Activated T-cell treated with anti-CD3 and anti-CD28 coated beads, Interleukin-2, amount 50 U/mL, for 4 hours (primary cell): ENCODE data around the gene TSC1. TPM values are rescaled to one million over a fixed set of nuclear protein-coding genes. Genes with fewer than 3 reads are reported as not detected.
A peak's percentile ranks its signal among the peaks of the same experiment; 100 is the strongest.
"Not testable (repeated sequence)": the region's sequence is repeated elsewhere in the genome, so short reads cannot be mapped to it uniquely, and the experiment has no call there.

Experiments
- ATAC-seq, 2 donors: fragments of 200-7000 bp; cut with Tn5 transposase; one replicate each; pipeline ENCODE4 v1.10.0; 2021
- DNase-seq: peaks from one replicate; pipeline ENCODE4 v3.0.0-alpha.2; 2020
- H3K27me3 Mint-ChIP-seq: one replicate; pipeline ENCODE4 v1.8.0; 2021; ENCODE audit warnings: low read depth, mixed read lengths
- H3K36me3 Mint-ChIP-seq: one replicate; pipeline ENCODE4 v1.8.0; 2022; ENCODE audit warnings: mixed read lengths; ENCODE audit not compliant: insufficient read depth
- H3K4me1 Mint-ChIP-seq: one replicate; pipeline ENCODE4 v1.8.0; 2021; ENCODE audit warnings: low read depth, mixed read lengths
- H3K4me3 Mint-ChIP-seq: one replicate; pipeline ENCODE4 v1.8.0; 2021; ENCODE audit warnings: mild to moderate bottlenecking, moderate library complexity, mixed read lengths
- H3K9me3 Mint-ChIP-seq: one replicate; pipeline ENCODE4 v1.8.0; 2021; ENCODE audit warnings: mixed read lengths
- total RNA-seq, 3 donors: library from RNA; stranded (reverse); gene quantifications; one replicate each; pipeline ENCODE4 v1.2.1, GENCODE V29; 2021

The TSC1 gene
- total RNA-seq, 3 donors from 2014 or later: 23.6 to 26.8 (median 24.0) TPM

DNA sequence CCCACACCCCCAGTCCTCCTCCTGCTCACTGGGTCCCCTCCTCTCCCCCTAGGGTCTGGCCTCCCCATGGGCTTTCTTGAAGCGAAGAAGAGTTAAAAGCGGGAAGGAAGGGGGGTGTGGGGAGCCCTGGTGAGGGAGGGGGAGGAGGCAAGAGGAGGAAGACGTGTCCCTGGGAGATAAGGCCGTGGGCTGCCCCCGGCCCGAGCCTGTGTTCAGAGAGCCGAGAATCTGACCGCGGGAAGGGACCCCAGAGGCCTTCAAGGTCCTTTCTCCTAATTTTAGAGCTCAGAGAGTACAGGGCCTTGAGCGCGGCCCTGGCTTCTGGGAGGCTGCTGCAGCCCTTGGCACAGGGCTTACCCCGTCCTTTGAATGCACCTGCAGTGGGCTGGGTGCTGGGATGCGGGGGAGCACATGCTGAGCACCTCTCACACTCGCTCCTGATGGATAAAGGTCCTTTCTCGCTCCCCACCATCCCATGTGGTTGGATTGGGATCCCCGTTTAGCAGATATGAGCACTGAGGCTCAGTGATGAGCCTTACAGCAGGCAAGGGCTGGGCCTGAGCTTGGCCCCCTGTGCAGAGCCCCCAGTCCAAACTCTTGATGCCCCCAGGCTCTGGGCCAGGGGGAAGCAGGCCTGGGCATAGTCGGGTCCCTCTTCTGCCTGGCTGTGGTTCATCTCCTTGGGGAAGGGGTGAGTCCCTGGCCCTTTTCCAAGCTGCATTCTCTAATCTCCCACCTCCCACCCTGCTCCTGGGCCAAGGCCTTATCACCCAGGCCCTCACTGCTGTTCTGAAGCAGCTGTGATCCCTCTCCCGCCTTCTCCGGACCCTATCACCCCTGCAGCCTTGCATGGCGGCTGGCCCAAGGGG, 40.0 kb upstream of the TSC1 start:
- Mint-ChIP-seq H3K27me3 (peaks cover 44% of the 10 kb centered on the region), H3K4me1 (no peaks in the 10 kb centered on the region), H3K4me3 (no peak overlapping the region), H3K36me3 (no peaks in the 10 kb centered on the region), H3K9me3 (no peaks in the 10 kb centered on the region)
- no peak for DNase-seq
- ATAC-seq: no peak

DNA sequence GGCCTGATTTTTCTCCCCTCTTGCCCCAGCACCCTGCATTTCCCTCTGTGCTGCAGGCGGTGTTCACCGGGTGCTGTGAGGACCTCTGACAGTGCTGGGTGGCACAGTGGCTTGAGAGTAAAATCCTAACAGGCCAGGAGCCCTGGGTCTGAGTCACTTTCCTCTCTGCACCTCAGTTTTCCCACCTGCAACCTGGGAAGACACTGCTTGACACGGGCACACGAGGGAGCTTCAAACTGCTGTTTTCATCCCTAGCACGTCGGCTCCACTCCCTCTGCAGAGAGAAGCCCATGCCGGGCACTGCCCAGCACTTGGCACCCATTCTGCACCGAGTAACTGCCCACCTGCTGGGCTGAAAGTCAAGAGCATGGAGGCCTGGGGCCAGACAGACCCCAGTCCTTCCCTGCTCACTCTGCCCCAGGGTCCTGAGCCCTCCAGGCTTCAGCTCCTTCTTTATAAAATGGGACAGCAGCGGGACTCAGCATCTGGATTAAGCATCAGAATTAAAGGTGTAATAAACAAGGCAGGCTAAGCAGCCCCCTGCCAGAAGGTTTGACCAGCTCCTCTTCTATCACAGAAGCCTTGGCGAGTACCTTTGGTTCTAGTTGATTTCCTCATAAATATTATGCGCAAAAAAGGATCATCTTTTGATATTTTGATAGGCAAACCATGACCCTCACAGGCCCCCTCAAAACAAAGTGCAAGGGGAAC, 39.2 kb upstream of the TSC1 start:
- no peak overlapping the region for H3K4me3 Mint-ChIP-seq
- H3K27me3 Mint-ChIP-seq: peaks cover 50% of the 10 kb centered on the region
- H3K9me3 Mint-ChIP-seq: no peaks in the 10 kb centered on the region
- peaks cover 2% of the 10 kb centered on the region for H3K4me1 Mint-ChIP-seq
- no peak for DNase-seq
- no peaks in the 10 kb centered on the region for H3K36me3 Mint-ChIP-seq
- no peak for ATAC-seq

DNA sequence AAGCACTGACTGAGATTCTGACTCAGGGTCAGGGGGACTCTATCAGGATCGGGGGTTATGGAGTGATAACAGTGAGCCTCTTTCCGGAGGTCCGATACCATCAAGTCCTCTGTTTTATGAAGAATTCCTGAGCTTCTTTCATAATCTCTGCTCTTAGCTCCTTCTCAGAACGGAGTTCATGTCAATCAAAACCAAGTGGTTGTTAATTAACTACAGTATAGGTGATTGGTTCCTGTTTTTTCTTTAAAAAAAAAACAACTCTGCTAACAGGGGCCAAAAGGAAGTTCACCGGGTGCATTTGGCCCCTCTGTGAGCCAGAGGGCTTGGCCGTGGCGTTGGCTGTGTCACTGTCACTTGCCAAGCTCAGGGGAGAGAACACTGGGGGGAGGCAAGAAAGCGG, 38.0 kb upstream of the TSC1 start:
- no peaks in the 10 kb centered on the region for H3K9me3 Mint-ChIP-seq
- no peaks in the 10 kb centered on the region for H3K36me3 Mint-ChIP-seq
- no peak for ATAC-seq
- H3K4me1 Mint-ChIP-seq: peaks cover 5% of the 10 kb centered on the region
- peaks cover 53% of the 10 kb centered on the region for H3K27me3 Mint-ChIP-seq
- H3K4me3 Mint-ChIP-seq: no peak overlapping the region
- DNase-seq: no peak

DNA sequence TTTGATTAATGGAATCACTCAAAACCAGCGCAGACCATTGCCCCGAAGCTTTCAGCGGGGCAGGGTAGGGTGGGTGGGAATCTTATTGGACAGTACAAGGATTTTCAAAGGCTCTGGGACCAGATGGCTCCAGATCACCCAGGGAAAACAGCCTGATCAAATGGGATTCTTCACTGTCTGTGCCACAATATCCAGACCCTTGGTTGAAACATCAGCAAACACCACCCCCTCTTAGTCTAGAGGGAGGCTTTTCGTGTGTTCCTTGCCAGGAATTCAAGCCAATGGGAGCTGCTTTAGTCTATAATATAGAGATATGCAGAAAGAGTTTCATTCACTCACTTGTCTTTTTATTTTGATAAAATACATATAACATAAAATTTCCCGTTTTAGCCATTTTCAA, 35.7 kb upstream of the TSC1 start:
- no peaks in the 10 kb centered on the region for H3K9me3 Mint-ChIP-seq
- no peak for DNase-seq
- peaks cover 5% of the 10 kb centered on the region for H3K4me1 Mint-ChIP-seq
- no peak overlapping the region for H3K4me3 Mint-ChIP-seq
- no peak for ATAC-seq
- peaks cover 53% of the 10 kb centered on the region for H3K27me3 Mint-ChIP-seq
- H3K36me3 Mint-ChIP-seq: no peaks in the 10 kb centered on the region

DNA sequence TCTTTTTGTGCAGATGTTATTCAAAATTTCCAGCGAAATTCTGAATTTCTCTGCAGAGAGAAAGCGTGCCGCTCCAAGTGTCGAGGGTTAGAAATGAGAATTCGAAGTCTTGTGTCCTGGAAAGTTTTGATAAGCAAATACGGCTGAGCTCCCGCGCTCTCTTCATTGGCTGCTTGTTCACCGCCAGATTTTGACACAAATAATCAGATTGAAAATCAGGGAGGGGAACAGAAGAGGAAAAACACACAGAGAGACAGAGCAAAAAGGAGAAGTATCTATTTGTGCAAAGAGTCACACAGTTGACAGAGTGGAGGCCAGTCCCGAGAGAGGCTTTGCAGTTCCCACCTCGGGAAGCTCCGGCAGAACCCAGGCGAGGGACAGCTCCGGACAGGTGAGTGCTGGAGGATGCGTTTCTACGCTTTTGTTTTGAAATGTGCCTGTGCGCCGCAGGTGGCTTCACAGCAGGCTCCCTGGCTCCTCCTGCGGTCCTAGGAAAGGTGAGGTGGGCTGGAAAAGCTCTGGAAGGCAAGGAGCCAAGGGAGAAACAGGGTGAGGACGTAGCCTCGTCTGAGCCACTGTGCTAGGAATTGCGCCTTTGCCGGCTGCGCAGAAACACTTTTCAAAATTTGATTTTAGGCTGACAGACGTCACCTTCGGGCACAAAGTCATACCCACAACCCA, 34.2 kb upstream of the TSC1 start, which contains the start of gene GFI1B:
Gene GFI1B (plus strand): TSS at position 244 of the 681 bp plus-strand sequence. CDS start 7,985 bp downstream, outside the sequence.
- ATAC-seq (no peak), DNase-seq (no peak)
- H3K36me3 Mint-ChIP-seq: no peaks in the 10 kb centered on the region
- no peaks in the 10 kb centered on the region for H3K9me3 Mint-ChIP-seq
- no peak within 1 kb of the TSS for H3K4me3 Mint-ChIP-seq
- peaks cover 5% of the 10 kb centered on the region for H3K4me1 Mint-ChIP-seq
- peaks cover 57% of the 10 kb centered on the region for H3K27me3 Mint-ChIP-seq

DNA sequence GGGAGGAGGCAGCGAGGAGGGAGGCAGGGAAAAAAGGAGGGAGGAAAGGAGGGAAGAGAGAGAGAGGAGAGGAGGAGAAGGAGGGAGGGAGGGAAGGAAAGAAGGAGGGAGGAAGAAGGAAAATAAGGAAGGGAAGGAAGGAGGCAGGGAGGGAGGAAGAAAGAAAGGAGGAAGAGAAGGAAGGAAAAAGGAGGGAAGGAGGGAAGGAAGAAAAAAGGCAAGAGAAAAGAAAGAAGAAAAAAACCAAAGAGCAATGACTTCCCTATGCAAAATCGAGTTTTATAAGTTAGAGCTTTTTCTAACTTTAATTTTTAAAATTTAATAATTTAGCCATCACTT, 33.7 kb upstream of the TSC1 start:
- H3K4me3 Mint-ChIP-seq: no peak overlapping the region
- H3K4me1 Mint-ChIP-seq: peaks cover 5% of the 10 kb centered on the region
- DNase-seq: no peak
- H3K27me3 Mint-ChIP-seq: peaks cover 60% of the 10 kb centered on the region
- no peaks in the 10 kb centered on the region for H3K9me3 Mint-ChIP-seq
- ATAC-seq: no peak
- H3K36me3 Mint-ChIP-seq: no peaks in the 10 kb centered on the region

DNA sequence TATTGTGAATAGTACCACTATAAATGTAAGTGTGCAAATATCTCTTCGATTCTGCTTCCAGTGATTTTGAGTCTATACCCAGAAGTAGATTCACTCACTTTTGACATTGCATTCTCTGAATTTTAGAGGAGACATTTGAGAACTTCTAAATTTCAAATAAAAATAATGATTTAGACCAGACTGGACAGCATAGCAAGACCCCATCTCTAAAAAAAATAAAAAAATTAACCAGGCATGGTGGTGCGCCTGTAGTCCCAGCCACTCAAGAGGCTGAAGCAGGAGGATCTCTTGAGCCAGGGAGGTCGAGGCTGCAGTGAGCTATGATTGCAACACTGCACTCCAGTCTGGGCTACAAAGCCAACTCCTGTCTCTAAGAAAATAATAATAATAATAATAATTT, 32.2 kb upstream of the TSC1 start:
- no peaks in the 10 kb centered on the region for H3K36me3 Mint-ChIP-seq
- no peak for ATAC-seq
- H3K4me1 Mint-ChIP-seq: peaks cover 5% of the 10 kb centered on the region
- no peak overlapping the region for H3K4me3 Mint-ChIP-seq
- H3K27me3 Mint-ChIP-seq: peaks cover 57% of the 10 kb centered on the region
- H3K9me3 Mint-ChIP-seq: no peaks in the 10 kb centered on the region
- DNase-seq: no peak

DNA sequence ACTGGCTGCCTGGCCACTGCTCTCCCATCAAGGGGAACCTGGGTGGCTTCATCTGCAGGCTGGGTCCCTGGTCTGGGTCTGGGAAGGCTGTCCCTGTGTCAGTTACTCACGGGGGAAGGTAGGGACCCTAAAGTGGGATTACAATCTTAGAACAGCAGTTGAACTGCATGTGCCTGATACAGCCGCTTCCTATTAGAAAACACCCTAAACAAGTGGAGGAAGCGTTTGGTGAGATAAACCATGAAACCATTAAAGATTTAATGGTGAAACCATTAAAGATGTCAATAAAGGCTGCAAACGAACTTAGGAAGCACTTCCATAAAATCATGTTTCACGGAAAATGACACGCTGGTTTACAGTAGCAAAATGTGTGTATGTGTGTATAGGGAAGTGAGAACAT, 31.5 kb upstream of the TSC1 start:
- H3K36me3 Mint-ChIP-seq: no peaks in the 10 kb centered on the region
- no peaks in the 10 kb centered on the region for H3K9me3 Mint-ChIP-seq
- DNase-seq: no peak

DNA sequence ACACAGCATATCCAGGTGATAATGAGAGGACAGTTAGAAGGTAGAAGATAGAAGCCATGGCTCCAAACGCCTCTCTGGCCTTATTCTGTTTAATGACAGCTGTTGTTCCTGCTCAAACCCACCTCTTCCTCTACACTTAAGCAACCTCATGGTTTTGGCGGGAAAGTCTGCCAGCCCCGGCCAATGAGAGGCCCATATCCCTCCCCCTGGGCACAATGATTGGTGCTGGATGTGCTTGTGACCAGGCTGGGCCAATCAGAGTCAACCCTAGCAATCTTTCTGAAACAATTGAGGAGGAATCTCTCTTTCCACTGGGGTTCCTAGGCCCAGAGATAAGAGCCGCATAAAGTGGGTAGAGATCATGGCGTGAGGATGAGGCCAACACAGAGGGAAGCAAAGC, 29.3 kb upstream of the TSC1 start:
- peaks cover 36% of the 10 kb centered on the region for H3K27me3 Mint-ChIP-seq
- ATAC-seq (peak; percentile 42 to 47), DNase-seq (no peak)
- no peaks in the 10 kb centered on the region for H3K36me3 Mint-ChIP-seq
- no peak overlapping the region for H3K4me3 Mint-ChIP-seq
- H3K4me1 Mint-ChIP-seq: peaks cover 4% of the 10 kb centered on the region
- H3K9me3 Mint-ChIP-seq: no peaks in the 10 kb centered on the region

More for the DNA sequence above, 31.5 kb upstream of the TSC1 start:
- H3K4me1 Mint-ChIP-seq: peaks cover 5% of the 10 kb centered on the region
- ATAC-seq: no peak
- H3K4me3 Mint-ChIP-seq: no peak overlapping the region
- H3K27me3 Mint-ChIP-seq: peaks cover 54% of the 10 kb centered on the region

DNA sequence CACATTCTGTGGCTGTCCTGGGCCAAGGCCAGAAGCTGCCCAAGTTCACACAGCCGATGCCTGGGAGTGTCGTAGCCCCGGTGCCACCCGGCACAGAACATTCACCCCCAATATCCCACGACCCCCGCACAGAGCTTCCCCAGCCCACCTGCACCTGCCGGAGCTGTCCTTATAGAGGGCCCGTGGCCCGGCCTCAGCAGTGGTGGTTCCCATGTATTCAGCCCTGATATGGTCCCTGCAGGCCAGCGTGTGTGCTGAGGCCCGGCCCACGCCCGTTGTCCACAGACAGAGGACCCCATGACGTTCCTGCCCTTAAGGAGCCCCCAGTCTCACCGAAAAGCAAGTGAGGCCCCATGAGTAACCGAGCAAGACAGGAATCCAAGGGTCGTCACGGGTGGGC, 28.8 kb upstream of the TSC1 start:
- no peak for ATAC-seq
- no peaks in the 10 kb centered on the region for H3K4me1 Mint-ChIP-seq
- no peak for DNase-seq
- H3K9me3 Mint-ChIP-seq: no peaks in the 10 kb centered on the region
- peaks cover 32% of the 10 kb centered on the region for H3K27me3 Mint-ChIP-seq
- no peaks in the 10 kb centered on the region for H3K36me3 Mint-ChIP-seq
- no peak overlapping the region for H3K4me3 Mint-ChIP-seq

DNA sequence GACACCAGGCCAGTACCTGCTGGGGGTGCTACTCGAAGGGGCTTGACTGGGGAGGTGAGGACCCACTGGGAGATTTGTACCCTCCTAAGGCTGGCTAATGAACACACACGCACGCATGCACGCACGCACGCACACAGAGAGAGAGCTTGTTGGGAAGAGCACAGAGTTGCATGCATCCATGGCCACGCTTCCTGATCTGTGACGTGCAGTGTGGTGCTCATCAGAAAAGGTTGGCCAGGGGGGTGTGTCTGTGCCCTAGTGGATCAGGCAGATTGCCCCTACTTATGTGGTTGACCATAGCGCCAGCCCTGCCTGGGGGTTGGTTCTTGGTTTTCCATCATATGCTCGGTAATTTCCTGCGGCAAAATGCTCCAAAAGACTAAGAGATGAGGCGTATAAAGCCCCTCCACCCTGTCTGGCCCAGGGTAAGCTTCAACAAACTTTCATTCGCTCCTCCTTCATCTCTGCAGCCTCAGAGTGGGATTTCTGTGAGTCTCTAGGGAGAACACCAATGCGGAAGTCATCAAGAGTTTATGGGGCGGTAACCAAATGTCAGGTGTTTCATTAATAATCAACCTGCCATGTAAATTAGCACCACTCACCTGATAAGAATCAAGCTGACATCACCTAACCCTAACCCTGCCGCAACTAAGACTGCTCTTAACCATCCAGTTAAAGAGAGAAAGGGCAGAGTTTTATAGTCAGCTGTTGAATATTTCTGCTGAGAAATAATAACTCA, 26.1 kb upstream of the TSC1 start:
- no peaks in the 10 kb centered on the region for H3K36me3 Mint-ChIP-seq
- no peaks in the 10 kb centered on the region for H3K9me3 Mint-ChIP-seq
- H3K27me3 Mint-ChIP-seq: peaks cover 21% of the 10 kb centered on the region
- no peak overlapping the region for H3K4me3 Mint-ChIP-seq
- ATAC-seq: no peak
- no peaks in the 10 kb centered on the region for H3K4me1 Mint-ChIP-seq
- no peak for DNase-seq

DNA sequence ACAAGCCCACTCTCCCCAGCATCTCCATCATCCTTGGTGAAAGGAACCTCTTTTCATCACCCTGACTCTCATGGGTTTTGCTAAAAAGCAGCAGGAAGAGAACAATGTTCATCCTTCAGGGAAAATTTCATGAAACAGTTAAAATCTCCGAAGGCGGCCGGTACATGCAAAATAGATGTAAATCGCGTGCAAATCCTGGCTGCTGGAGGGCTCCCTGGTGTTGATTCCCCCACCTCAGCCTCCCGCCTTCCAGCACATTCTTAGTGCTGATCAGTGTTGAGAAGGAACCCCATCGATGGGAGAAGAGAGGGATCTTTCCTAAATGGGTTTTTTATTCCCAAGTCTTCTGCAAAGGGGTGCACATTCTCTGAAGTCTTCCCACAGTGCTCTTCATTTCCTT, 25.4 kb upstream of the TSC1 start:
- ATAC-seq: no peak
- H3K4me3 Mint-ChIP-seq: no peak overlapping the region

DNA sequence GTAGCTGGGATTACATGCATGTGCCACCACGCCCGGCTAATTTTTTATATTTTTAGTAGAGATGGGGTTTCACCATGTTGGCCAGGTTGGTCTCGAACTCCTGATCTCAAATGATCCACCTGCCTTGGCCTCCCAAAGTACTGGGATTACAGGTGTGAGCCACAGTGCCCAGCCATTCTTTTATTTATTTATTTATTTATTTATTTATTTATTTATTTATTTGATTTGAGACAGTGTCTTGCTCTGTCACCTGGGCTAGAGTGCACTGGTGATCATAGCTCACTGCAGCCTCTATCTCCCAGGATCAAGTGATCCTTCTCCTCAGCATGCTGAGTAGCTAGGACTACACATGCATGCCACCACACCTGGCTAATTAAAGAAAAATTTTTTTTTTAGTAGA, 23.5 kb upstream of the TSC1 start:
- not testable (repeated sequence) for H3K4me3 Mint-ChIP-seq, H3K4me1 Mint-ChIP-seq

More for the DNA sequence above, 25.4 kb upstream of the TSC1 start:
- Mint-ChIP-seq H3K36me3 (no peaks in the 10 kb centered on the region), H3K9me3 (no peaks in the 10 kb centered on the region), H3K27me3 (peaks cover 20% of the 10 kb centered on the region), H3K4me1 (no peaks in the 10 kb centered on the region)
- no peak for DNase-seq

DNA sequence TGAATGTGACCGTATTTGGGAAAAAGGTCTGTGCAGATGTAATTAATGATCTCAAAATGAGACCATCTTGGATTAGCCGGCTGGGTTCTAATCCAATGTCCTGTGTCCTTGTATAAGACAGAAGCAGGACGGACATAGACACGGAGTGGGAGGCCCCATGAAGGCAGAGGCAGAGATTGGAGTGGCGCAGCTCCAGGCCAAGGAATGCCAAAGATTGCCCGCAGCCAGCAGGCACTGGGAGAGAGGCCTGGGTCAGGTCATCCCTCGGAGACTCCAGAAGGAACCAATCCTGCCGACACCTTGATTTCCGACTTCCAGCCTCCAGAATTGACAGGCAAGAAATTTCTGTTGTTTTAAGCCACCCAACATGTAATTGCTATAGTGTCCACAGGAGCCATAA, 21.1 kb upstream of the TSC1 start:
- ATAC-seq (no peak), DNase-seq (no peak)
- Mint-ChIP-seq H3K27me3 (peaks cover 10% of the 10 kb centered on the region), H3K4me3 (no peak overlapping the region), H3K9me3 (no peaks in the 10 kb centered on the region), H3K36me3 (no peaks in the 10 kb centered on the region), H3K4me1 (no peaks in the 10 kb centered on the region)

More for the DNA sequence above, 23.5 kb upstream of the TSC1 start:
- H3K36me3 Mint-ChIP-seq, ATAC-seq, DNase-seq, H3K9me3 Mint-ChIP-seq: not testable (repeated sequence)
- H3K27me3 Mint-ChIP-seq: peaks cover 12% of the 10 kb centered on the region
